AG04449 (cell line): ENCODE measurements around the gene ADH1A.

Source experiments
- CTCF ChIA-PET: fragments of 350-600 bp; formaldehyde crosslinking; extraction: SDS; loops from one replicate; lab custom pipeline; 2021; ENCODE audit warnings: antibody characterized with exemption; lab: Yijun Ruan, JAX
- POLR2A ChIA-PET: fragments of 400-600, 350-600 bp; formaldehyde crosslinking; extraction: SDS; loops from one replicate; lab custom pipeline; 2020; ENCODE audit warnings: antibody characterized with exemption, inconsistent platforms; lab: Yijun Ruan, JAX
- DNase-seq: peaks from one replicate; pipeline ENCODE4 v3.0.0-alpha.2; 2010; ENCODE audit warnings: low read depth, low spot score
- H3K4me3 ChIP-seq: 2 replicates; pipeline ENCODE4 v1.5.1; 2011; ENCODE audit warnings: low read depth, mild to moderate bottlenecking, control low read depth, low read length
- CTCF ChIP-seq: IDR thresholded peaks from one replicate; pipeline ENCODE4 v1.5.1; 2011; ENCODE audit warnings: mild to moderate bottlenecking, moderate library complexity, low read length, control low read depth, inconsistent platforms; ENCODE audit not compliant: insufficient read depth; ENCODE audit errors: missing control alignments

The ADH1A gene

GRCh38 chr4:99275050-99275449 lies 15.7 kb downstream of the ADH1A start:
- CTCF ChIA-PET, result no interaction called here
- no peak for TF ChIP-seq CTCF
- DNase-seq, result no peak
- POLR2A ChIA-PET, result no interaction called here
- no peak overlapping the region for H3K4me3 ChIP-seq

- CTCF ChIA-PET, result no interaction called here
- POLR2A ChIA-PET, result no interaction called here
- no peak for TF ChIP-seq CTCF
- no peak for DNase-seq
- no peak overlapping the region for H3K4me3 ChIP-seq
Measured at GRCh38 chr4:99273704-99274103, 17.1 kb downstream of the ADH1A start.

- no peak overlapping the region for H3K4me3 ChIP-seq
- DNase-seq, result no peak
- TF ChIP-seq CTCF, result no peak
- CTCF ChIA-PET, result no interaction called here
- POLR2A ChIA-PET, result no interaction called here
Measured at GRCh38 chr4:99264927-99265326, 25.9 kb downstream of the ADH1A start.

- CTCF ChIA-PET, result no interaction called here
Measured at GRCh38 chr4:99252746-99253145, 38.0 kb downstream of the ADH1A start.

GRCh38 chr4:99248714-99249113 lies 42.1 kb downstream of the ADH1A start:
- TF ChIP-seq CTCF, result no peak
- no peak overlapping the region for H3K4me3 ChIP-seq
- CTCF ChIA-PET, result no interaction called here
- POLR2A ChIA-PET, result no interaction called here
- no peak for DNase-seq

More at GRCh38 chr4:99252746-99253145, 38.0 kb downstream of the ADH1A start:
- no peak for TF ChIP-seq CTCF
- POLR2A ChIA-PET, result no interaction called here
- DNase-seq, result no peak
- H3K4me3 ChIP-seq, result no peak overlapping the region

- ChIA-PET POLR2A (no interaction called here), CTCF (no interaction called here)
- H3K4me3 ChIP-seq, result no peak overlapping the region
- no peak for TF ChIP-seq CTCF
- DNase-seq, result no peak
Measured at GRCh38 chr4:99235955-99236354, 54.8 kb downstream of the ADH1A start.
